ENCODE measurements around the gene CAMKK1.

The CAMKK1 gene

DNA sequence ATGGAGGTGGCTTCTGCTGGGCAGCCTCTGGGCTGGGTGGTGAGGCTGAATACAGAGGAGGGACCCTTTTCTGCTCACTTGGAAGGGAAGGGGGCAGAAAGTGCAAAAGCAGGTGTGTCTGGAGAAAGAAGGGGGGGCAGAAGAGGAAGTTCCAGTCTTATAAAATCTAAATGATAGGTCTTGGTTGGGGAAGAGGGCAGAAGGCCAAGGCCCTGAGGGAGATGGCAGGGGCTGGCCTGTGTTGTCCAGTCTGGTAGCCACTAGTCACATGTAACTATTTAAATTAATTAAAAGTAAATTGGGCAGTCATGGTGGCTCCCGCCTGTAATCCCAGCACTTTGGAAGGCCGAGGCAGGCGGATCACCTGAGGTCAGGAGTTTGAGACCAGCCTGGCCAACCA, 2.5 kb upstream of the CAMKK1 start:
- DNase-seq, result no peak

DNA sequence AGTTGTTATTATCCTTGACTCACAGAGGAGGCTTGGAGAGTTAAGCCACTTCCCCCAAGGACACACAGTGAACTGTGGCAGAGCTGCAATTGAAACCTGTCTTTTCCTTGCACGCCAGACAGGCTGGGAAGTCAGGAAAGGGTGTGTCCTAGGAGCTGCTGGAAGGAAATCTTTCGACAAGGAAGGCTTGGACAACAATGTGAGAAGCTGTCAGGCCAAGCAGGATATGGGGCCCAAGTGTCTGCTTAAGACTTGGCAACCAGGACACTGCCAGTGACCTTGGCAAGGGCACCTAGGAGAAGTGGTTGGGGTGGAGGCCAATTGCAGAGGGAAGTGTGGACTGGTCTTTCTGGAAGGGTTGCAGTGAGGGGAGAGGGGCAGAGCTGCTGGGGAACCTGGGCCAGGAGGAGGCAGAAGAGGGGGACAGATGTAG, 2.1 kb upstream of the CAMKK1 start:
- DNase-seq, result no peak

DNA sequence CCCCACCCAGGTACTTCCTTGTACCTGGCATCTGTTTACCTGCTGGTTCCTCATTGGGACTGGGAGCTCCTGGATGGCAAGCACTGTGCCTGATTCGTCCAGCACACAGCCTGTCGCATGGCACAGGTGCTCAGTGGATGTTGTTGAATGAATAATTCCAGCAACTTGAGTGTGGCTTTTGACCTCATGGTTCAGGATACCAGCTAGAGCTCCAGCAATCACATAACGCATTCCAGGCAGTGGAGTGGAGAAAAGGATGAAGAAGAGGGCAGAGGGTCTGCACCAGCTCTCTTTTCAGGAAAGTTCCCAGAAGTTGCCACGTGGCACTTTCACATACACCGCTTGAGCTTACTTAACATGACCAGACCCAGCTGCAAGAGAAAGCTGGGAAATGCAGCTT, 1.3 kb upstream of the CAMKK1 start:
- DNase-seq, result no peak

DNA sequence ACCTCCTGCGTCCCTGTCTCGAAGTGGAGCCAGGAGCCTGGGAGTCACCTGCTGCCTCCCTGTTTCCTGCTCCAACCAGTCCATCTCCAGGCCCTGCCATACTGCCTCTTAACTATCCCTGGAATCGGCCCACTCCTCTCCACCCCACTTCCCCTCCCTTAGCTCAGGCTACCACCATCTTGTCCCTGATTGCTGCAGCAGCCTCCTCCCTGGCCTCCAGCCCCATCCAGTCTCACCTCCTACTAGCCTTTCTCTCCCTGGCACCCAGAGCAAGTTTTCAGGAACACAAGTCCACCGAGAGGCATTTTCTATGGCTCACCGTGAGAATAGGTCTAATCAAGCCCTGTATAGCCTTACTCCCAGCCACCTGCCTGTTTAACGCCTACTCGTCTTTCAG, 865 bp upstream of the CAMKK1 start:
- no peak for DNase-seq

DNA sequence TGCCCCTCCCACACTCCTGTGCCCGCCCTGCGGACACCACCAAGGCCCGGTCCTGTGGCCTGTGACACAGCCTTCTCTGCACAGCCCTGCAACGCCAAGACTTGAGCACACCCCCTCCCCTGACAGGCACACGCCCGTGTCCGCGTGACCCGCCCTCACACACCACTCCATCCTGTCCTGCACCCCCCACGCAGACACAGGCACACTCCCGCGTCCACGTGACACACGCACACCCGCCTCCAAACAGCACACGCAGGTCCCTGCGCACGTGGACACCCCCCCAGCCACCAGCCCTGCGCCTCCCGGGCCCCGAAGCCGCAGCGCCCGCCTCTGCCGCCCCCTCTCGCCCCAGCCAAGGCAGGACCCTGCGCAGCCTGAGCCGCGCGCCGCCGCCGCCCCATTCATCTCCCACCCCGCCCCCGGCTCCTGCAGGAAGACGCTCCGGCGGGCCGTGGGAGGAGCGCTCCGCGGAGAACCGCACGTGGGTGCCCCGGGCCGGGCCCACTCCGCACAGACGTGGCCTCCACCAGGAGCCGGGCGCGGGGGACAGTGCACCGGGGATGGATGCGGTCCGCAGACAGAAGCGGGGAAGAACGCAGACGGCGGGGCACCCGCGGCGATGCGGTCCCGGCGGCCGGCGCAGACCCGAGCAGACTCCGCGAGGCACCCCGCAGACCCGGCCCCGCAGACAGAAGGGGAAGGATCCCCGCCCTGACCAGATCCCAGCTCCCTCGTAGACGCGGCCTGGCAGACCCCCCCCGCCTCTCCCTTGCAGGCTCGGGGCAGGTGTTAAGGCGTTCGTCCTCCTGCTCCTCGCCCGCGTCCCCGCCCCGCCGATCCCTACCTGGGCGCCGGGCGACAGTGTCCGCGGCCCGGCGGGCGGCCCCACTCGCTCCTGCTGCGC, 506 bp downstream of the CAMKK1 start:
- peak; percentile 78 for DNase-seq

DNA sequence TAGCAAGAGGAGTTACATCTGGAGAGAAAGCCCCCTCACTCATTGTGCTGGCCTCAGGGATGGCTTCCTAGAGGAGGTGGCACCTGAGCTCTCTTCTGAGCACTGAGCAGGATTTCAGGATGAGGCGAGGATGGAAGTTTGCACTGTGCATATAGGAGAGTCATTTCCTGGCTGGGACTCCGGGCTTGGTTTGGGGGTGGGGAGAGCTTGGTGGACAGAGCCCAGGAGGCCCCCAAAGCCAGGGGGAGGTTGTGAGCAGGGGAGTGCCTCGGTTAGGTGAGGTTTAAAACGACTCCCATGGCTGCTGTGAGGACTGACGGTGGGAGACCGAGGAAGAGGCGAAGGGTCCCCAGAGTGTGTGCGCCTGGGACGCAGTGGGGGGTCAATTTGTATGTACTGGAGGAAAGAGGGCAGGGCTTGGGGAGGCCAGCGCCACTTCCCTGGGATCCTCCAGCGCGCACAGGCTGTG, 1.2 kb downstream of the CAMKK1 start:
- DNase-seq, result no peak

DNA sequence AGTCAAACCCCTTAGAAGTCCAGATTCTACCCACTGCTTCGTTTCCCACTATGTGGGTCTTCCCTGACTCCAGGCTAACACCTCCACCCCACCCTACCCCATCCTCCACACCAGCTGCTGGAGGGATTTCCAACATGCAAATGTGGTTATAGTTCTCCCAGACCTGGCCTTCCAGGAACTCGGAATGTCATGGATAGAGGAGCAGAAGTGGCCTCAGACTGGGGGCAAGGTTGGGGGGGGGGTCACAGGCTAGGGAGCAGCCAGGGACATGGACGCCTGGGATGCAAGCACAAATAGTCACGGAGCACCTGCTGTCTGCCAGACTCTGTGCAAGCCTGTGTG, 2.0 kb downstream of the CAMKK1 start:
- no peak for DNase-seq

DNA sequence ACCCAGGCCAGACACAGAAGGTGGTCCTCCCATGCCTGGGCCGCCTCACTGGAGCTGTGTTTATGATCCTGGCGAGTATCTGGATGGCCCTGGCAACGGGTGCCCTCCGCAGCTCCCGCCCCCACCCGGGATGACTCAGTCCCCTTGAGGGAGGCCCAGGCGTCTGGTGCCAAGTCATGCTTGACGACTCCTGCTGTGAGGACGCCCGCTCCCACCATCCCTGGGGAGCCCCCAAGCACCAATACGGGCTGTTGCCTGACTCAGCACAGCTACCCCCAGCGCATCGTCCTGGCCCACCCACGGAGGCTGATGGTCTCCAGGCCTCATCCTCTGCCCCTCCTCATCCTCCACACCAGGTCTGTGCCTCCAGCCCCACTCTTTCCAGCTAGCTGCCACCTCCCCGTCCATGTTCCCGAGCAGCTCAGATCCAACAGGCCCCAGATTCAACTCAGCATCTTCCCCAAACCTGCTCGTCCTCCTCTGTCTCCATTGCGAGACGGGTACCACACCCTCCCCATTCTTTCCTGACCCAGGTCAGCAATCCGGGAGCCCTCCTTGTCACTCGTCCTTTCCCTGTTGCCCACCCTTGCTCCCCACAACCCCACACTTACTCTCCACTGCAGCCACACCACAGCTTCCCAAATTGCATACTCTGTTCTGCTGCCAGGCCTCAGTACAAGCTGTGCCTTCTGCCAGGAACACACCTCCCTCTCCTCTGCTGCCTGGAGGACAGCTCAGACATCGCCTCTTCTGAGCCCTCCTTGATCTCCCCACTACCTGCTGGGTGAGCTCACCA, 2.6 kb downstream of the CAMKK1 start:
- no peak for DNase-seq

DNA sequence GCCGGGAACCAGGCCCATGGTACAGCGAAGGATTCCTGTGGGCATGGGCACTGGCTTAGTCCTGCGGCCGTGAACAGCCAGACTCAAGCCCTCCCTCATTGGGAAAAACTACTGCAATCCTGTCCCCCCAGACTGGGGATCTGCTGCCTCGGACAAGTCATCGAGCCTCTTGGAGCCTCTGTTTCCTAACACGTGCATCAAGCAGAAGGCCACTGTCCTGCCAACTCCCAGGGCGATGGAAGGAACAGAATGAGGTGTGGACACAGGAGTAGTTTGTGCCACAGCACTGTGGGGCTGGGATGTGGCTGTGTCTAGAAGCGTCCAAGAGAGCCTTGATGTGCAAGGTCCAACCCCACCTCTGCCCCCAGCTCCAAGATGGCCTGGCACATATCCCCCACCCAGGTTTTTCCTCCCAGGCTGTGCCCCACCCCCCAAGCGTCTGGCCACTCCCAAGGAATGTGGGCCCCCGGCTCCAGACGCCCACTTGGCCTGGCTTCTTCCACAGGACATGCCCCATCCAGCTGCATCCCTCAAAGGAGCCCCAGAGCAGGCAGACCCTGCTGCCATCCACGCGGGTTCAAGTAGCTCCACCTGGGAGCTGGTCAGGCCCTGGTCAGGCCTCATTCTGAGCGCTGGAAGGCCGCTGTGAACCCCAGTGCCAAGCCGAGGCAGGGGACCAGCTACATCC, 3.4 kb downstream of the CAMKK1 start:
- DNase-seq, result no peak

DNA sequence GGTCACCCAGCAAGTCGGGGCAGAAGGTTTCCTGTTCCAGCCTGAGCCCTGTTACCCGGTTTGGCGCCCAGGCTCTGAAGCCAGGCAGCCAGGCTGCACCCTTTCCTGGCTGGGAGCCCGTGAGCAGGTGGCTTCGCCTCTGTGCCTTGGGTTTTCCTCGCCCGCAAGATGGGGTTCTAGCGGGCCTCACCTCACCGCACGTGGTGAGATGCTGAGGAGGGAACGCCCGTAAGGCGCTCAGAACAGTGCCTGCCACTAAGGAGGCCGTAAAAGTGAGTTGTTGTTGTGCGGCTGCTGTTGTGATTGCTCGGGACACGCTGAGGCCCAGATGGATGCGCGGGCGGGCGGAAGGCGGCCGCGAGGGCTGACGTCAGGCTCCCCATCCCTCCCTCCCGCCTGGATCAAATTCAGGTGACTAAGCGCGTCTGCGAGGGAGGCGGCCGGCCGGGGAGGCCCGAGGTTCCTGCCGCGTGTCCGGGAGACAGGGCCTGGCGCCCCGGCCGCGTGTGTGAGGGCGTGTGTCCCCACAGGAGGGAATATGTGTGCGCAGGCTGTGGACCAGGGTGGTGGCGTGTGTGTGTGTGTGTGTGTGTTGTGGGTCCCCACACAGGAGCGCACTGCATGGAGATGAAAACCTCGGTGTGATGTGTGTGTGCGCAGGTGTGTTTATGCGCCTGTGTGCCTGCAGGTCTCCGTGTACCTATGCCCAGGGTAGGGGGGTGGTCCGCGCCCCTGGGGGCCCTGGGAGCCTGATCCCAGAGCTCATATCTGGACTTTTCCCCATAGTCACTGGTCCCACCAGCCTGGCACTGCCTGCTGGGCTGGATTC, 4.3 kb downstream of the CAMKK1 start:
- DNase-seq, result no peak

DNA sequence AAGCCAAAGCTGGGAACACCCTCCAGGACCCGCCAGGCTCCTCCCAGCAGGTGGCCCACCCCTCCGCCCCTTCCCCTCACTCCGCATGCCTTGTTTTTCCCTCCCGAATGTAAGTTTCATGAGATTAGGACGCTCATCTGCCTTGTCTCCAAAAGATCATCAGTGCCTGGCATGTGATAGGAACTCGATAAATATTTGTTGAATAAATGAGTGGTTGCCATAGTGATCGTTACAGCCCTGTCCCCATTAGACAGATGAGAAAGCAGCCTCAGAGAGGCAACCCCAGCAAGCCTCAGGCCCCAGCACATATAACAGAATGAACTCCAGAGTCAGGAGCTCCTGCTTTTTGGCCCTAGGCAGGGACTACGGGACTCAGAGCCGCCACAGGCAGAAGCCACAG, 5.0 kb downstream of the CAMKK1 start:
- DNase-seq, result no peak

DNA sequence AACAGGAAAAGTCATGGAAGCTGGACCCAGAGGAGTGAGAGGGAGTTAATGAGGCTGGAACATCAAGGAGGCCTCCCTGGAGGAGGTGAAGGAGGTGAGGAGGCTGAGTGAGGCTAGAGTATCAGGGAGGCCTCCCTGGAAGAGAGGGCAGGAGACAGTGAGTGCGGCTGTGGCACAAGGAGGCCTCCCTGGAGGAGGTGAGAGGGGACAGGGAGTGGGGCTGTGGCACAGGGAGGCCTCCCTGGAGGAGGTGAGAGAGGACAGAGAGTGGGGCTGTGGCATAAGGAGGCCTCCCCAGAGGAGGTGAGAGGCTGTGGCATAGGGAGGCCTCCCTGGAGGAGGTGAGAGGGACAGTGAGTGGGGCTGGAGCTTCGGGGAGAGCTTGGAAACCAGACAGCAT, 5.5 kb downstream of the CAMKK1 start:
- DNase-seq, result no peak

DNA sequence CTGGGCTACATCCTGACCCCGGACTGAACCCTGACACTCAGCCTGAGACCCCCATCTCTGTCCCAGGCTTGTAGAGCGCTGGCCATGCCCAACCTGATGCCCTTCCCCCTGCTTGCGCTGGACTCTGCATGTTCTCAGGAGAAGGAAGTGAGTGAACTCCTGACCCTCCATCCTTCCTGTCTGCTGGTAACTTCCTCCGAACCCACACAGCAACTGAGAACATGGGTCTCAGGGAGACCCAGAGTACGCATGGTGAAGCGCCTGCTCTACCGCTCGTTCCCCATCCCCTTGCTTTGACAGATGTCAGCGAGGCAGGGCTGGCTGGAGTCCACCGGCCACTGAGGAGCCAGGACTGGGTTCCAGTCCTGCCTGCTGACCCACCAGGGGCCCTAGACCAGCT, 6.1 kb downstream of the CAMKK1 start:
- no peak for DNase-seq

DNA sequence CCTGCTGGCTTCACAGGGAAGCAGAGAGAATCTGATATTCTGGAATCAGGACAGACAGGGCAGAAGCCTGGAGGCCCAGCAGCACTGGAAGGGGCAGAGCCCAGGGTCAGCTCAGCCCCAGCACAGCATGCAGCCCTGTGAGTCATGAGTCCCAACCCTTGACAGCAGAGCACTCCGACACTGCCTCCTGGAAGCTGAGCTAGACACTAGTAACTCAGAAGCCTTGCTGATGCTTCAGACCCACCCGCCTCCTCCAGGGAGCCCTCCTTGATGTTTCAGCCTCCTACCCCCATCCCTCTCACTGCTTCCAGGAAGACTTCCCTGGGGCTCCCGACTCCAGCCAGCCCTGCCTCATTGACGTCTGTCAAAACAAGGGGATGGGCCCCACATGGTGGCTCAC, 6.9 kb downstream of the CAMKK1 start:
- DNase-seq, result no peak

DNA sequence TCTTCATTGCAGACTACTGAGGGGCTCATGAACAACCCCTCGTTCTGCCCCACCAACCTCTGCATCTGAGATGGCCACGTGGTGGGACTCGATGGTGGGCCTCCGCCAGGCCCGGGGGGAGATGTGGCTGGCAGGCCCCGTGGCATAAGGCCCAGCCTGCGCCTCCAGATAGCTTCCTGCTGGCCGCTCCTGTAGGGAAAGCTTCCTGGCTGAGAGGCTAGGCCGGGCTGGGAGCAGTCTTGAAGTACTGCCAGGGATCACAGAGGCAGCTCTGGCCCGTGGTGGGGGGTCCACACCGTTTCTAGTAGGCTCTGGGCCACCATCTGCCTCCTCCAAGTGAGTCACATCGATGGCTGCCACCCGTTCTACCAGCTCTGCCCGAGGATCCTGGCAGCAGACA, 7.6 kb downstream of the CAMKK1 start:
- DNase-seq, result no peak

DNA sequence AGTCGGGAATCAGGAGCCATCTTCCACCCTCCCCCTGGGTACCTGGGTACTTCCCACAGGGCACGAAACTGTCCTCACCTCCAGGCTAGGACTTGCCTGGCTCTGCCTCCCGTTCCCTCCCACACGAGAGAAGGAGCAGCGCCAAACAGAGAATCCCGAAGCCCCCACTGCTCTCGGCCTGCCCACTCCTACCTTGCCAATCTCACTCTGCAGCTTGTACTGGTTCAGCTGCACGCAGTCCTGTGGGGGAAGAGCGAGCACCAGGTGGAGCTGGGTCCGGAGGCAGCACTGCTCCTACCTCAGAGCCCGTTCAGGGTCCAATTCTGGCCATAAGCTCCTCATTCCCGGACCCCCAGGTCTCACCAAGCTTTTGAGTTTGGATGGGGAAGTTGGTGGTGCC, 8.7 kb downstream of the CAMKK1 start:
- no peak for DNase-seq

DNA sequence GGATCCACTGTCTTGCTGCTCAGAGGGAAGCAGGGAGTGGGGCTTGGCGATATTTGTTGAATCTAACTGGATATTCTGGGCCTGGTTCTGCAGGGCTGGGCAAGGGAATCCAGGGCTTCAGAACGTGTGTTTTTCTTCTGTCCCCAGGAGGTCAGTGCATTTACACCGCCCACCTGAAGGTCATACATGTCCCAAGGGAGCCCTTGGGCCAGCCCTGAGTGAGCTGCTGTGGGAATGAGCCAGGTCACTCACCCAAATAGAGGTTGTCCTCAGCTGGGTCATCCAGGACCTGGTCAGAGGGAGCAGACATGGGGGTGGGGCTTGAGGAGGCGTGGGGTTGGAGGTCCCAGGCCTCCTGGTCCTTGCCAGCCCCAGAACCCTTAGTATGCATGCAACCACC, 10.6 kb downstream of the CAMKK1 start:
- DNase-seq, result no peak

DNA sequence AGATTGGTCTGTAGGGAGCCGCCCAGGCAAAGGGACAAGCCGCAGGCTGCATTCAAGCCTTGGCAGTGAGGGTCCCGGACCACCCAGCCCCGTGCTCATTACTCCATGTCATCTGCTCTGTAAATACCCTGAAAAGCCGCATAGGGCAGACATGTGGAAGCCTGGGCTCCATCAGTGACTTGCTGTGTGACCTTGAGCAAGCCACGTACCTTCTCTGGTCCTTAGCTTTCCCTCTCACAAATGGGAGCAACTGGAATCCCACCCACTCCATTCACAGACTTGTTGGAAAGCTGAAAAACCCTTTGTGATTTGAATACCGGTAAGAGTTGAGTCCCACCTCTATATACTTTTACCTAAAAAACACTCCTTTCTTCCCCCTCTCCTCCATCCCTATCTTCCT, 11.9 kb downstream of the CAMKK1 start:
- DNase-seq, result no peak

DNA sequence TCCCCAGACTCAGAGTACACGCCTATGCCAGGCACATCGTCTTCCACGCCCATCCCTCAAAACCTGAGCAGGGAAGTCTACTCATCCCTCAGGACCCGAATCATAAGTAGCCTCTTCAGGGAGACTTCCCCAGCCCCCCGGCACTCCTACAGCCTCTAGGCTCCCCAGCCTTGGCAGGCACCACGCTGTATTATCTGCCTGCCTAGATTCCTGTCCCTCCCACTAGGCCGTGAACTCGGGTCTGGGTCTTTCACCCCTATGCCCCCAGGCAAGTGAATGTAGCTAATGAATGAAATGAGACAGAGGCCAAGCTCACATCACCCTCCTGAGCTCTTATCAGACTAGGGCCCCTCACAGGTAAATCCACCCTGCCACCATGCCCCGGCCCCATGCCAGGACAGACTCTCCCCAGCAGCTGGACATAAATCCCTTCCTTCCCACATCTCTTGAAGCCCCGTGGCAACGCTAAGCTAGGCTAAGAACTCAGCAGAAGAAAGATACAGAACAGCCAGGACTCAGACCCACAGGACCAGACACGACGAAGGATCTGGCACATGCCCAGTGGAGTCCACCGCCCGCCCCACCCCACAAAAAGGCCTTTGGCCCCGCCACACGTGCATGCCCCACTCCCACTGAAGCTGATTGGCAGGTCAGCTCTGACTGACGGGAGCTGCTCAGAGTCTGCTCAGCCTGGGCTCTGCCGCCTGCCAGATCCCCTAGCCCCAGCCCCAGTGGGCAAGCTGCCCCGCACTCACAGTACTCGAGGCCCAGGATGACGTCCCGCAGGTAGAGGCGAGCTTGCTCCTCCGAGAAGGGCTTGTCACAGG, 13.0 kb downstream of the CAMKK1 start:
- DNase-seq, result no peak

DNA sequence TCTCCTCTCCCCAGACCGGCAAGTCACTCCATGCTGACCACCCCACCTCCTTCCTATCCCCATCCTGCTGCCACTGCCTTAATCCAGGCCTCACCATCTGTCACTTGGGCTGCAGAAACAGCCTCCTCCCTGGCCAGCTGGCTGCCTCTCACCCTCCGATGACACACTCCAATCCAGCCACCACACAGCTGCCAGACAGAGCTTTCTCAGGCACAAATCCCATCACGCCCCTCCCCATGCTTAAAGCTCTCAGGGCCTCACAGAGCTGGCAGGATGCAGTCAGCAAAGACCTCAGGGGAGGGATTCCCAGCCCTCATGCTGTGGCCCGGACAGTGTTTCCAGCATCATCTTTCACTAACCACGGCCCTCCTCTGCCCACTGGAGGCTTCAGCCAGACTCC, 13.7 kb downstream of the CAMKK1 start:
- DNase-seq, result no peak

DNA sequence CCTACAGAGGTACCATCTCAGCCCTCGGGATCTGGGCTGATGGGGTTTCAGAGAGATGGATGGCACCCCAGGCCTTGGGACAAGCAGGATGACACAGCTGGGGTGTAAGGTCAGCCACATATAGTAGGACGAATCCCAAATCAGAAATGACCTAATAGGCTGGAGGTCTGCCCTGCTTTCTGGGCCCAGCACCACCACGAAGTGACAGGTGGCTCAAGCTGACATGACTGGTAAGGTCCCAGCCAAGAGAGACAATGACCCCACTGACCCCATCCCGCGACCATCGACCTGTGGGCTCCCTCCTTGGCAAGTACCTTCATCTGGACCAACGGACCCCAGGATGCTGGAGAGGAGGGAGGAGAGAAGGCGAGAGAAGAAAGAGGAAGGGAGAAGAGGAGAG, 15.6 kb downstream of the CAMKK1 start:
- no peak for DNase-seq

DNA sequence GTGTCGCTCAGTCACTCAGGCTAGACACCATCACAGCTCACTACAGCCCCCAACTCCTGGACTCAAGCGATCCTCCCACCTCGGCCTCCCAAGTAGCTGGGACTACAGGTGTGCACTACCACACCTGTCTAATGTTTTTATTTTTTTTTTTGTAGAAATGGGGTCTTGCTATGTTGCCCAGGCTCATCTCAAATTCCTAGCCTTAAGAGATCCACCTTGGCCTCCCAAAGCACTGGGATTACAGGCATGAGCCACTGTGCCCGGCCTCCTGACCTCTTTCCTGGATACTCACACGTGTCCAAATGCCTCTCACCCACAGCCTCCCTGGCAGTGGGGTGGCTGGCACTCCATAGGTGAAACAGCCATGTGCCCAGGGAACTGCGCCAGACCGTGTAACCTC, 17.5 kb downstream of the CAMKK1 start:
- DNase-seq, result no peak
